Measurements from ENCODE around the gene MAP4K2.

- TF ChIP-seq NFRKB (IDR thresholded peaks at IDR 0.05) (no peak), FOXA1 (IDR thresholded peaks at IDR 0.05) (no peak), PKNOX1 (IDR thresholded peaks at IDR 0.05) (no peak), TARDBP (IDR thresholded peaks at IDR 0.05) (no peak)
Measured at GRCh38 chr11:64833509-64833908, 30.5 kb upstream of the MAP4K2 start.
